ENCODE measurements around the gene MCTP1.

The MCTP1 gene

DNA sequence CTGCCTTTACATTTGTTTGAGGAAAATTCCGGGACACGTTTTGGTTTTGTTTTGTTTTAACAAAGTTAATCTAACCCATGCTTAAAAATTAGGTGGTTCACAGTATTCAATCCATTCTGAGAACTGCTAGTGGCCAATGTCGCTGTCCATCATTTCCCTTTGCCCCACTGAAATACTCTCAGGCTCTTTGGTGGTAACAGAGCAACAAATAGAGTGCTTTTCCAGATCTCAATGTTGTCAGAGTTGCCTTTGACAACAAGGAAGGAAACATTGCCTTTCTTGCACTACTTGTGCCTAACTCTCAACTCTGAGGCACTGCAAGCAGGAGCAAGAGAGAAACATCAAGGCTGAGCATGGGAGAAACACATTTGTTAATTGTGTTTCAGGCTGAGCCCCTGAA, 154.0 kb downstream of the MCTP1 start:
- TF ChIP-seq ZNF384 (IDR thresholded peaks at IDR 0.05) (no peak), FOXK2 (IDR thresholded peaks at IDR 0.05) (no peak), HDGF (IDR thresholded peaks at IDR 0.05; ENCODE audit: borderline replicate concordance) (no peak), SUZ12 (IDR thresholded peaks at IDR 0.05) (no peak), LEF1 (IDR thresholded peaks at IDR 0.05; ENCODE audit: borderline replicate concordance) (no peak), FOXM1 (IDR thresholded peaks at IDR 0.05; ENCODE audit: borderline replicate concordance) (no peak)
- TF ChIP-seq, protein P1, sequence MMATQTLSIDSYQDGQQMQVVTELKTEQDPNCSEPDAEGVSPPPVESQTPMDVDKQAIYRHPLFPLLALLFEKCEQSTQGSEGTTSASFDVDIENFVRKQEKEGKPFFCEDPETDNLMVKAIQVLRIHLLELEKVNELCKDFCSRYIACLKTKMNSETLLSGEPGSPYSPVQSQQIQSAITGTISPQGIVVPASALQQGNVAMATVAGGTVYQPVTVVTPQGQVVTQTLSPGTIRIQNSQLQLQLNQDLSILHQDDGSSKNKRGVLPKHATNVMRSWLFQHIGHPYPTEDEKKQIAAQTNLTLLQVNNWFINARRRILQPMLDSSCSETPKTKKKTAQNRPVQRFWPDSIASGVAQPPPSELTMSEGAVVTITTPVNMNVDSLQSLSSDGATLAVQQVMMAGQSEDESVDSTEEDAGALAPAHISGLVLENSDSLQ (IDR thresholded peaks at IDR 0.05), result peak; percentile 80
- no peak for DNase-seq (ENCODE audit: extremely low spot score)
- CTCF ChIA-PET, result no interaction called here
- POLR2A ChIA-PET, result no interaction called here

GRCh38 chr5:95124731-95125130, 160.2 kb downstream of the MCTP1 start:
- POLR2A ChIA-PET, result no interaction called here
- TF ChIP-seq ELF4 (IDR thresholded peaks at IDR 0.05) (no peak), CTBP1 (IDR thresholded peaks at IDR 0.05; ENCODE audit: borderline replicate concordance) (no peak), BHLHE40 (IDR thresholded peaks at IDR 0.05; ENCODE audit: borderline replicate concordance) (no peak)
- CTCF ChIA-PET, result no interaction called here
- no peak for DNase-seq (ENCODE audit: extremely low spot score)

GRCh38 chr5:95124101-95124500, 160.8 kb downstream of the MCTP1 start:
- no peak for TF ChIP-seq FOXM1 (IDR thresholded peaks at IDR 0.05; ENCODE audit: borderline replicate concordance)
- no peak for TF ChIP-seq CTBP1 (IDR thresholded peaks at IDR 0.05; ENCODE audit: borderline replicate concordance)
- no peak for TF ChIP-seq ELF4 (IDR thresholded peaks at IDR 0.05)
- TF ChIP-seq FOXK2 (IDR thresholded peaks at IDR 0.05), result no peak
- TF ChIP-seq, protein P1 (IDR thresholded peaks at IDR 0.05), result no peak
- TF ChIP-seq NFRKB (IDR thresholded peaks at IDR 0.05), result no peak
- no peak for TF ChIP-seq L3MBTL2 (conservative IDR thresholded peaks at IDR 0.05)
- TF ChIP-seq LEF1 (IDR thresholded peaks at IDR 0.05; ENCODE audit: borderline replicate concordance), result no peak
- TF ChIP-seq ZNF384 (IDR thresholded peaks at IDR 0.05), result no peak
- no peak for TF ChIP-seq SP1 (IDR thresholded peaks at IDR 0.05)
- no peak for TF ChIP-seq TARDBP (IDR thresholded peaks at IDR 0.05)
- TF ChIP-seq HDGF (IDR thresholded peaks at IDR 0.05; ENCODE audit: borderline replicate concordance), result no peak
- no peak for TF ChIP-seq FOXA1 (IDR thresholded peaks at IDR 0.05)
- TF ChIP-seq SUZ12 (IDR thresholded peaks at IDR 0.05), result no peak
- TF ChIP-seq ARNT (IDR thresholded peaks at IDR 0.05), result no peak
- no peak for TF ChIP-seq BHLHE40 (IDR thresholded peaks at IDR 0.05; ENCODE audit: borderline replicate concordance)
- ChIA-PET POLR2A (no interaction called here), CTCF (no interaction called here)
- no peak for DNase-seq (ENCODE audit: extremely low spot score)

DNA sequence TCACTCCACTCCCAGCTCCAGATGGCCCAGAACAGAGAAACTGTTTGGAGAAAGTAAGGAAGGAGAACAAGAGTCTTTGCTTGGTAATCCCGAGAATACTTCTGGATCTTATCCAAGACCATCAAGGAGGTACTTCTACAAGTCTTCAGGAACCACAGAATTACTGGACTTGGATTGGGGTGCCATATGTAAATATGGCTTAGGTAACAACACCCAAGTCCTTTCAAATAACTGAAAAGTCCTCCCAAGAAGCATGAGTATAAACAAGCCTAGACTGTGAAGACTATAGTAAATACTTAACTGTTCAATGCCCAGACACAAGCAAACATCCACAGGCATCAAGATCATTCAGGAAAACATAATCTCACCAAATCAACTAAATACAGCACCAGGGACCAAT, 170.0 kb downstream of the MCTP1 start:
- no peak for TF ChIP-seq LEF1 (IDR thresholded peaks at IDR 0.05; ENCODE audit: borderline replicate concordance)
- TF ChIP-seq ARNT (IDR thresholded peaks at IDR 0.05), result no peak
- TF ChIP-seq BHLHE40 (IDR thresholded peaks at IDR 0.05; ENCODE audit: borderline replicate concordance), result no peak
- TF ChIP-seq SP1 (IDR thresholded peaks at IDR 0.05), result no peak
- no peak for TF ChIP-seq FOXK2 (IDR thresholded peaks at IDR 0.05)
- no peak for TF ChIP-seq FOXA1 (IDR thresholded peaks at IDR 0.05)
- TF ChIP-seq, protein P1 (IDR thresholded peaks at IDR 0.05), result no peak
- no peak for TF ChIP-seq FOXM1 (IDR thresholded peaks at IDR 0.05; ENCODE audit: borderline replicate concordance)
- TF ChIP-seq CTBP1 (IDR thresholded peaks at IDR 0.05; ENCODE audit: borderline replicate concordance), result no peak
- TF ChIP-seq ZNF384 (IDR thresholded peaks at IDR 0.05), result no peak
- TF ChIP-seq L3MBTL2 (conservative IDR thresholded peaks at IDR 0.05), result no peak
- no peak for TF ChIP-seq SUZ12 (IDR thresholded peaks at IDR 0.05)
- no peak for TF ChIP-seq NFRKB (IDR thresholded peaks at IDR 0.05)
- ChIA-PET CTCF (no interaction called here), POLR2A (no interaction called here)
- DNase-seq (ENCODE audit: extremely low spot score), result no peak

DNA sequence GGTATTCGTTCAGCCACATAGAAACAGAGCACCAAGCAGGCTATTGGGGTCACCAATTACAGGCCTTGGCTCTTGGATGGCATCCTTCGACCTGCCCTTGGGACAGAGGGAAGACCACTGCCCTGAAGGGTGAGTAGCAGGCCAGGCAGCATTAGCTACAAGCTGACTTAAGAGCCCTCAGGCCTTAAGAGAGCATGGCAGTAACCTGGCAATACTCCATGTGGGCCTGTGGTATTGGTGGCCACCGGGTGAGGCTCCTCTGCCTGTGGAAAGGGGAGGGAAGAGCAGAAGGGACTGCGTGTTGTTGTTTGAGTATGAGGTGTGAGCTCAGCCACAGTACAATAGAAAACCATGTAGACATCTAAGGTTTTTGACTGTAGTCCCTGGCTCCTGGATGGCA, 170.6 kb downstream of the MCTP1 start:
- POLR2A ChIA-PET, result no interaction called here
- CTCF ChIA-PET, result no interaction called here
- DNase-seq (ENCODE audit: extremely low spot score), result no peak

DNA sequence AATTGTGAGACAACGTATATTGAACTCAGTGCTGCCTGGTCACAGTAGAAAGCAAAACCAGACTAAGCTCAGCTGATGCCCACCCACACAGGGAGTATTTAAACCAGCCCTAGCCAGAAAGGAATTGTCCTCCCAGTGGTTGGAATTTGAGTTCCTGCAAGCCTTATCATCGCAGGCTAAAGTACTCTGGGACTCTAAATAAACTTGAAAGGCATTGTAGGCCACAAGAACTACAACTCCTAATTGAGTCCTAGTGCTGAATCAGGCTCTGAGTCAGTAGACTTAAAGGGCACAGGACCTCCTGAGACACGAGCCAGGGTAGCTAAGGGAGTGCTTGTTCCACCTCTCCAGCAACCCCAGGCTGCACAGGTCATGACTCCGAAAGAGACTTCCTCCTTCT, 171.4 kb downstream of the MCTP1 start:
- CTCF ChIA-PET, result no interaction called here
- TF ChIP-seq TARDBP (IDR thresholded peaks at IDR 0.05), result no peak
- POLR2A ChIA-PET, result no interaction called here
- no peak for DNase-seq (ENCODE audit: extremely low spot score)

More for the DNA sequence above, 170.6 kb downstream of the MCTP1 start:
- TF ChIP-seq ARNT (IDR thresholded peaks at IDR 0.05), result no peak
- TF ChIP-seq FOXK2 (IDR thresholded peaks at IDR 0.05), result no peak
- no peak for TF ChIP-seq ZNF384 (IDR thresholded peaks at IDR 0.05)
- TF ChIP-seq LEF1 (IDR thresholded peaks at IDR 0.05; ENCODE audit: borderline replicate concordance), result no peak

GRCh38 chr5:95111141-95111540, 173.8 kb downstream of the MCTP1 start:
- no peak for DNase-seq (ENCODE audit: extremely low spot score)
- ChIA-PET CTCF (no interaction called here), POLR2A (no interaction called here)
- TF ChIP-seq, protein P1 (IDR thresholded peaks at IDR 0.05), result no peak
- TF ChIP-seq NFRKB (IDR thresholded peaks at IDR 0.05) (no peak), SP1 (IDR thresholded peaks at IDR 0.05) (no peak), ARNT (IDR thresholded peaks at IDR 0.05) (no peak), FOXA1 (IDR thresholded peaks at IDR 0.05) (no peak), CTBP1 (IDR thresholded peaks at IDR 0.05; ENCODE audit: borderline replicate concordance) (no peak), L3MBTL2 (conservative IDR thresholded peaks at IDR 0.05) (no peak), FOXM1 (IDR thresholded peaks at IDR 0.05; ENCODE audit: borderline replicate concordance) (no peak), FOXK2 (IDR thresholded peaks at IDR 0.05) (no peak), ZNF384 (IDR thresholded peaks at IDR 0.05) (no peak), LEF1 (IDR thresholded peaks at IDR 0.05; ENCODE audit: borderline replicate concordance) (no peak), HDGF (IDR thresholded peaks at IDR 0.05; ENCODE audit: borderline replicate concordance) (no peak), TARDBP (IDR thresholded peaks at IDR 0.05) (no peak), ELF4 (IDR thresholded peaks at IDR 0.05) (no peak), BHLHE40 (IDR thresholded peaks at IDR 0.05; ENCODE audit: borderline replicate concordance) (no peak), SUZ12 (IDR thresholded peaks at IDR 0.05) (no peak)
